HG02763 (cell line): Measurements from ENCODE around the gene ZNF747.

ENCODE experiments used
- ATAC-seq: cut with Tn5 transposase; IDR thresholded peaks from one replicate; pipeline ENCODE4 v1.9.1; 2021; ENCODE audit warnings: mild to moderate bottlenecking, moderate library complexity; ENCODE audit not compliant: unreplicated experiment

Gene ZNF747

GRCh38 chr16:30534368-30535105 lies at the start of gene ZNF747:
Gene ZNF747, minus strand, starts transcription at chr16:30534858. Its CDS starts 179 bp downstream, at chr16:30534679.
- ATAC-seq: peak; percentile 63

GRCh38 chr16:30582611-30583340 lies 48.1 kb upstream of the ZNF747 start:
- ATAC-seq: no peak

GRCh38 chr16:30581457-30581856 lies 46.8 kb upstream of the ZNF747 start:
- no peak for ATAC-seq

GRCh38 chr16:30574678-30575077 lies 40.0 kb upstream of the ZNF747 start:
- ATAC-seq: no peak

GRCh38 chr16:30571445-30572322 lies 37.0 kb upstream of the ZNF747 start, which contains the start of gene ZNF688:
Gene ZNF688, minus strand, starts transcription at chr16:30571714. Its CDS starts 85 bp downstream, at chr16:30571629.
- ATAC-seq: peak; percentile 72

GRCh38 chr16:30570636-30571444 lies 36.2 kb upstream of the ZNF747 start:
- ATAC-seq: no peak

GRCh38 chr16:30569746-30570635 lies 35.3 kb upstream of the ZNF747 start:
- no peak for ATAC-seq

- no peak for ATAC-seq
Measured at GRCh38 chr16:30569281-30569680, 34.6 kb upstream of the ZNF747 start.

GRCh38 chr16:30567991-30568638 lies 33.5 kb upstream of the ZNF747 start:
- ATAC-seq: no peak

GRCh38 chr16:30567160-30567990 lies 32.7 kb upstream of the ZNF747 start:
- no peak for ATAC-seq

- ATAC-seq: no peak
Measured at GRCh38 chr16:30566531-30566930, 31.9 kb upstream of the ZNF747 start.

- ATAC-seq: no peak
Measured at GRCh38 chr16:30565984-30566383, 31.3 kb upstream of the ZNF747 start.

- ATAC-seq: no peak
Measured at GRCh38 chr16:30565526-30565925, 30.9 kb upstream of the ZNF747 start.

- ATAC-seq: no peak
Measured at GRCh38 chr16:30562021-30562420, 27.4 kb upstream of the ZNF747 start.

- ATAC-seq: no peak
Measured at GRCh38 chr16:30561089-30561816, 26.6 kb upstream of the ZNF747 start.

- ATAC-seq: no peak
Measured at GRCh38 chr16:30559690-30560089, 25.0 kb upstream of the ZNF747 start.

GRCh38 chr16:30558789-30559377 lies 24.2 kb upstream of the ZNF747 start:
- ATAC-seq: no peak
